GM10248 (cell line): ENCODE measurements around the gene ZFP36L2.

Experiments
- CTCF ChIA-PET: fragments of 300-600 bp; sonication (Branson Sonifier 250); formaldehyde crosslinking; extraction: SDS; loops from one replicate; lab custom pipeline; 2021; ENCODE audit warnings: antibody characterized with exemption; lab: Yijun Ruan, JAX
- POLR2A ChIA-PET: fragments of 350-650 bp; sonication (Branson Sonifier 250); formaldehyde crosslinking; extraction: SDS; loops from one replicate; lab custom pipeline; 2020; ENCODE audit warnings: antibody characterized with exemption; lab: Yijun Ruan, JAX
- DNase-seq: peaks from one replicate; pipeline ENCODE4 v3.0.0; 2012; ENCODE audit errors: extremely low spot score
- CTCF ChIP-seq: IDR thresholded peaks from 2 replicates; pipeline ENCODE4 v1.5.1; 2012; ENCODE audit warnings: mild to moderate bottlenecking, low read depth; ENCODE audit errors: extremely low read depth, missing control alignments, control extremely low read depth

Gene ZFP36L2

GRCh38 chr2:43180897-43181296 lies 45.5 kb downstream of the ZFP36L2 start:
- DNase-seq, result no peak
- CTCF ChIA-PET, result interaction anchor here (1.1 to 1.9 kb wide), 5 partner anchors 10 to 303 kb away, joined by 3 to 15 read pairs (median 5); no protein-coding TSS in a partner anchor
- POLR2A ChIA-PET, result no interaction called here
- TF ChIP-seq CTCF, result no peak

- POLR2A ChIA-PET, result no interaction called here
- no peak for TF ChIP-seq CTCF
- CTCF ChIA-PET, result interaction anchor here (1.1 to 1.9 kb wide), 6 partner anchors 9 to 304 kb away, joined by 3 to 15 read pairs (median 5); no protein-coding TSS in a partner anchor
- DNase-seq, result no peak
Observed at GRCh38 chr2:43179942-43180341, 46.5 kb downstream of the ZFP36L2 start.

- ChIA-PET POLR2A (no interaction called here), CTCF (interaction anchor here (1.0 to 1.9 kb wide), 4 partner anchors 8 to 52 kb away, joined by 3 to 15 read pairs (median 6); no protein-coding TSS in a partner anchor)
- DNase-seq, result no peak
- TF ChIP-seq CTCF, result no peak
Observed at GRCh38 chr2:43178602-43179542, 47.5 kb downstream of the ZFP36L2 start.

GRCh38 chr2:43178055-43178598 lies 48.3 kb downstream of the ZFP36L2 start:
- TF ChIP-seq CTCF, result no peak
- DNase-seq, result no peak
- ChIA-PET POLR2A (no interaction called here), CTCF (interaction anchor here (0.7 to 1.9 kb wide), 5 partner anchors 9 to 26 kb away, joined by 3 to 7 read pairs (median 3); no protein-coding TSS in a partner anchor)

GRCh38 chr2:43176449-43176848 lies 50.0 kb downstream of the ZFP36L2 start:
- no peak for DNase-seq
- ChIA-PET POLR2A (interaction anchor here (0.8 kb wide), 1 partner anchor 50 kb away, joined by 5 read pairs; the partner anchor contains the start of gene ZFP36L2), CTCF (interaction anchor here (1.5 to 2.9 kb wide), 2 partner anchors 12 to 18 kb away, joined by 3 to 15 read pairs; no protein-coding TSS in a partner anchor)
- TF ChIP-seq CTCF, result no peak

- ChIA-PET POLR2A (interaction anchor here (0.8 to 2.0 kb wide), 2 partner anchors 49 to 51 kb away, joined by 4 to 5 read pairs; partner anchors contain the start of gene ZFP36L2), CTCF (interaction anchor here (2.0 to 2.9 kb wide), 3 partner anchors 12 to 52 kb away, joined by 8 to 19 read pairs (median 15); partner anchors contain the start of gene ZFP36L2)
- DNase-seq, result no peak
- no peak for TF ChIP-seq CTCF
Observed at GRCh38 chr2:43175876-43176275, 50.5 kb downstream of the ZFP36L2 start.
